Heart right ventricle (tissue), 16 donors: ENCODE measurements around the gene ZXDC. TPM values are rescaled to one million over a fixed set of nuclear protein-coding genes. Genes with fewer than 3 reads are reported as not detected.

Source experiments
- ATAC-seq, 8 donors: fragments of 200-7000 bp; cut with Tn5 transposase; one replicate each; pipeline ENCODE4 v1.9.1; 2020; ENCODE audit warnings: mild to moderate bottlenecking in 8 of 8, moderate library complexity in 8 of 8, moderate number of reproducible peaks in 1 of 8
- DNase-seq, 2 donors: peaks; one replicate each; pipeline ENCODE4 v3.0.0-alpha.2; 2020
- H3K27ac ChIP-seq, 10 donors: fragments of 200-600 bp; sonication (generic) in 2 of 10; one replicate each; pipeline versions ENCODE4 v1.5.0 to v1.8.0; 2020 to 2022; ENCODE audit warnings: mild to moderate bottlenecking in 3 of 10
- H3K27me3 ChIP-seq, 7 donors: fragments of 200-600 bp; one replicate each; pipeline ENCODE4 v1.8.0; 2021 to 2022; ENCODE audit warnings: mild to moderate bottlenecking in 2 of 7
- H3K36me3 ChIP-seq, 9 donors: fragments of 200-600 bp; sonication (generic) in 1 of 9; one replicate each; pipeline versions ENCODE4 v1.5.0 to v1.8.0; 2020 to 2022; ENCODE audit warnings: mild to moderate bottlenecking in 2 of 9
- H3K4me1 ChIP-seq, 9 donors: fragments of 200-600 bp; sonication (generic) in 1 of 9; one replicate each; pipeline versions ENCODE4 v1.5.0 to v1.8.0; 2020 to 2022; ENCODE audit warnings: mild to moderate bottlenecking in 4 of 9
- H3K4me3 ChIP-seq, 10 donors: fragments of 200-600 bp; sonication (generic) in 2 of 10; one replicate each; pipeline versions ENCODE4 v1.5.0 to v1.8.0; 2020 to 2022; ENCODE audit warnings: mild to moderate bottlenecking in 7 of 10, moderate library complexity in 2 of 10
- H3K9me3 ChIP-seq, 11 donors: fragments of 200-600 bp in 10 of 11; sonication (generic) in 2 of 11; one replicate each; pipeline versions ENCODE4 v1.5.0 to v1.8.0; 2013 to 2022; ENCODE audit warnings: mild to moderate bottlenecking in 2 of 11, control low read depth in 1 of 11, moderate library complexity in 1 of 11
- CTCF ChIP-seq, 9 donors: fragments of 200-600 bp; sonication (generic) in 2 of 9; IDR thresholded peaks; one replicate each; pipeline versions ENCODE4 v1.5.0 to v1.8.0; 2021 to 2022; ENCODE audit warnings: antibody characterized with exemption in 9 of 9, mild to moderate bottlenecking in 5 of 9, moderate library complexity in 1 of 9
- WGBS, 2 donors: extraction: QIAGEN DNeasy Blood & Tissue Kit; methylation state at CpG; one replicate each; pipeline ENCODE4 v1.1.7; 2013; ENCODE audit warnings: inconsistent platforms in 1 of 2; 5-methylcytosine and 5-hydroxymethylcytosine counted together
- intact Hi-C, 10 donors: fragments of 100-400 bp; cut with DNase I; formaldehyde crosslinking; loops; one replicate each; pipeline versions ENCODE4 v1.11.1 to v1.14.2; 2022
- polyA plus RNA-seq, 2 donors: library from polyadenylated mRNA; stranded (reverse); fragments of 200-250 nt; gene quantifications; one replicate each; pipeline ENCODE4 v1.2.3, GENCODE V29; 2013
- total RNA-seq, 10 donors: library from RNA; stranded (reverse); fragmentation: NEBNext Ultra II Directional in 3 of 10; extraction: Animal tissue kit (Norgen Biotek cat#: 25700) in 3 of 10; gene quantifications; one replicate each; pipeline versions ENCODE4 v1.2.1 to v1.2.4, GENCODE V29; 2021 to 2023
- donor health status: Arrhythmogenic right ventricular cardiomyopathy.
- donor health status: ischemic (EF 13 %, LVEDD 7.1; RV severe dilation, severe dysfunction).
- donor health status: healthy with polysubstance abuse.
- donor health status: DM: no; HTN: yes; CAD: no.
- donor health status: DM: no; HTN: no; CAD: no.
- donor health status: ischemic (EF 25% LVEDD 6.9; RV normal size, moderate dysfunction).
- donor health status: ischemic (EF 25% LVEDD 5.7; RV mildly dilated, moderate dysfunction).
- donor health status: healthy.
- donor health status: DM: yes; HTN: yes; CAD: no.
- donor health status: Ischemic cardiomyopathy.
- donor health status: ischemic (EF 35%, LVEDD 5.7; RV mildly dilated, moderate dysfunction).
- donor health status: nonischemic (EF 11% LVEDD 7.7; RV severe dilation, severe dysfunction).
- donor health status: DM: yes; HTN: yes; CAD: no.
- donor health status: PGD.
- donor health status: ischemic (EF 29% LVEDD 5.4; RV normal size, mild dysfunction).
- donor health status: nonischemic (EF 23%, LVEDD 6.1; RV moderate dilation, normal function).

Gene ZXDC
- total and polyA plus RNA-seq, 12 donors, result 6.6 to 25.4 (median 19.4) TPM

DNA sequence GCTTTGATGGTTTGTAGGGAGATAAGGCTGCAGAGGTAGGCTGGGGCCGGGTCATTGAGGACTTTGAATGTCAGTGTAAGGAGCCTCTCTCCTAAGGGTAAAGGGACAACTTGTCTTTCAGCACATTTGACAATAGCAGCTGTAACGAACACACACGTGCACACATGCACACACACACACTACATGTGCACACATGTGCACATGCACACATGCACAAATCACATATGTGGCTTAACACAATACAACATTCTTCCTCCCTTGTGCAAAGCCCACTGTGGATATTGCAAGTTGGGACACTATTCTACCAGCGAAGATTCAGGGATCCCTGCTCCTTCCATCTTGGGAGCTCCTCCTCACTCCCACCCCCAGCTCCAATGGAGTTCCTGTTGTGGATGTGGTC is 82.1 kb downstream of the ZXDC start:
- H3K27me3 ChIP-seq, result peaks cover 0 to 42% (median 14%) of the 10 kb centered on the region in 7 donors
- H3K4me1 ChIP-seq, result peaks cover 0 to 19% (median 9%) of the 10 kb centered on the region in 9 donors

GRCh38 chr3:126392246-126392645 is 83.4 kb downstream of the ZXDC start:
- Histone ChIP-seq H3K36me3 (no peaks in the 10 kb centered on the region), H3K9me3 (no peaks in the 10 kb centered on the region), H3K27me3 (peaks cover 0 to 42% (median 14%) of the 10 kb centered on the region in 7 donors), H3K4me1 (peaks cover 0 to 20% (median 9%) of the 10 kb centered on the region in 9 donors), H3K27ac (no peak overlapping the region), H3K4me3 (no peak overlapping the region)
- intact Hi-C loops, result loop anchor here in 4 of 10 donors (5.0 to 10.0 kb wide), 4 partner anchors 73 to 260 kb away; no protein-coding TSS in a partner anchor
- ATAC-seq (no peak), DNase-seq (no peak)
- TF ChIP-seq CTCF (IDR thresholded peaks at IDR 0.05), result no peak
- WGBS, 2 donors, result 81 to 85% methylated on average over 12 of the region's 12 CpGs

More for the DNA sequence above, 82.1 kb downstream of the ZXDC start:
- Histone ChIP-seq H3K4me3 (no peak overlapping the region), H3K9me3 (no peaks in the 10 kb centered on the region), H3K27ac (no peak overlapping the region), H3K36me3 (no peaks in the 10 kb centered on the region)
- no peak for ATAC-seq
- WGBS, 2 donors, result 84 to 87% methylated on average over 4 of the region's 4 CpGs
- no peak for DNase-seq
- intact Hi-C loops, result loop anchor here in 4 of 10 donors (5.0 to 10.0 kb wide), 4 partner anchors 71 to 261 kb away; no protein-coding TSS in a partner anchor
- TF ChIP-seq CTCF (IDR thresholded peaks at IDR 0.05), result no peak

- H3K27ac ChIP-seq, result no peak overlapping the region
- no peak for ATAC-seq
- TF ChIP-seq CTCF (IDR thresholded peaks at IDR 0.05), result no peak
- no peak for DNase-seq
- H3K27me3 ChIP-seq, result peaks cover 0 to 42% (median 14%) of the 10 kb centered on the region in 7 donors
- no peak overlapping the region for H3K4me3 ChIP-seq
- intact Hi-C loops, result loop anchor here in 4 of 10 donors (5.0 to 10.0 kb wide), 4 partner anchors 73 to 259 kb away; no protein-coding TSS in a partner anchor
- whole genome bisulfite sequencing, 2 donors, result 45 to 65% methylated on average over 1 of the region's 1 CpG
- no peaks in the 10 kb centered on the region for H3K9me3 ChIP-seq
- H3K4me1 ChIP-seq, result peaks cover 0 to 20% (median 9%) of the 10 kb centered on the region in 9 donors
- H3K36me3 ChIP-seq, result no peaks in the 10 kb centered on the region
Observed at GRCh38 chr3:126391631-126392030, 84.1 kb downstream of the ZXDC start.

DNA sequence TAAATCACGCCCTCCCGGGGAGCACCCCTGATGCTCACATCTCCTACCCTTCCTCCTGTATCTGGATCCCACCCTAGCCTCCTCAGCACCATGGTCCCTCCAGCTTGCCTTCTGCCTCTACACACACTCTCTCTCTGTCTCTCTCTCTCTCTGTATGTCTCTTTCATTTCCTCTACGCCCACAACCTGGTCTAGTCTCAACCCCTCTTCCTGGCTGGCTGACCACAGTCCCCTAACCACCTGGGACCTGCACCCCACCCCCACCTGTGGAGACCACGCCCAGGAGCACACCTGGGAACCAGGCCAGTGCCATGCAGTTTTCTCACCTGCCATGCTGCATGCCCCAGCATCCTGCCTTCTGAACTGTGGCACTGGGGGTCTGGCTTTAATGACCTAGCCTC is 84.9 kb downstream of the ZXDC start:
- no peak overlapping the region for H3K27ac ChIP-seq
- H3K9me3 ChIP-seq, result no peaks in the 10 kb centered on the region
- intact Hi-C loops, result loop anchor here in 4 of 10 donors (5.0 to 10.0 kb wide), 4 partner anchors 74 to 258 kb away; no protein-coding TSS in a partner anchor
- WGBS, 2 donors, result 86 to 88% methylated on average over 4 of the region's 4 CpGs
- DNase-seq, result no peak
- no peak overlapping the region for H3K4me3 ChIP-seq
- H3K4me1 ChIP-seq, result peaks cover 0 to 20% (median 9%) of the 10 kb centered on the region in 9 donors
- no peaks in the 10 kb centered on the region for H3K36me3 ChIP-seq
- H3K27me3 ChIP-seq, result peaks cover 0 to 38% (median 11%) of the 10 kb centered on the region in 7 donors
- no peak for TF ChIP-seq CTCF (IDR thresholded peaks at IDR 0.05)
- ATAC-seq, result no peak
